K562 (cell line): ENCODE measurements around the gene CD164.

Source experiments
- CBFB ChIP-seq: sonication (generic); formaldehyde crosslinking; IDR thresholded peaks from 2 replicates; pipeline ENCODE4 v1.4.0; 2020; ENCODE audit warnings: mild to moderate bottlenecking, missing genetic modification reagents
- CHD2 ChIP-seq: IDR thresholded peaks from 2 replicates; pipeline ENCODE4 v1.6.1; 2011; ENCODE audit warnings: low read depth, low read length
- ESRRA ChIP-seq: fragments of 450-650 bp; IDR thresholded peaks from 2 replicates; pipeline ENCODE4 v1.6.1; 2014; ENCODE audit warnings: low read depth, mild to moderate bottlenecking, moderate library complexity, borderline replicate concordance
- GTF2F1 ChIP-seq: IDR thresholded peaks from 2 replicates; pipeline ENCODE4 v1.6.1; 2011; ENCODE audit warnings: low read depth, low read length, improper control_type of control experiment
- HEY1 ChIP-seq: fragments of 250-450 bp; sonication (Bioruptor Pico); IDR thresholded peaks from 2 replicates; pipeline ENCODE4 v1.5.0; 2020; ENCODE audit warnings: mild to moderate bottlenecking, moderate library complexity, borderline replicate concordance
- IRF2 ChIP-seq: sonication (generic); formaldehyde crosslinking; IDR thresholded peaks from 2 replicates; pipeline ENCODE4 v1.8.1; 2022; ENCODE audit warnings: mild to moderate bottlenecking, missing genetic modification reagents
- MYBL2 ChIP-seq, 2 experiments: fragments of 450-650 bp in 1 of 2; sonication (generic) in 1 of 2; formaldehyde crosslinking in 1 of 2; IDR thresholded peaks; 2 replicates each; pipeline versions ENCODE4 v1.6.1 to v1.8.1; 2017 to 2022; ENCODE audit warnings: borderline replicate concordance in 1 of 2, inconsistent platforms in 1 of 2, low read depth in 1 of 2, mild to moderate bottlenecking in 1 of 2, missing genetic modification reagents in 1 of 2, moderate library complexity in 1 of 2
- PHF20 ChIP-seq: fragments of 450-650 bp; IDR thresholded peaks from 2 replicates; pipeline ENCODE4 v1.6.1; 2018; ENCODE audit not compliant: partially characterized antibody
- ZFX ChIP-seq: sonication (generic); formaldehyde crosslinking; IDR thresholded peaks from 2 replicates; pipeline ENCODE4 v1.8.0; 2022; ENCODE audit warnings: mild to moderate bottlenecking, missing genetic modification reagents, moderate library complexity
- ZNF282 ChIP-seq: sonication (generic); formaldehyde crosslinking; IDR thresholded peaks from 2 replicates; pipeline ENCODE4 v1.8.1; 2023; ENCODE audit warnings: missing genetic modification reagents
- TF ChIP-seq, protein P1 (sequence below): sonication (generic); formaldehyde crosslinking; IDR thresholded peaks from 2 replicates; pipeline ENCODE4 v1.8.1; 2023; ENCODE audit warnings: mild to moderate bottlenecking, missing genetic modification reagents, moderate library complexity
- TF ChIP-seq, protein P2 (sequence below), 2 experiments: fragments of 450-650 bp; IDR thresholded peaks; 2 replicates each; pipeline ENCODE4 v1.6.1; 2016; ENCODE audit warnings: mild to moderate bottlenecking in 2 of 2, borderline replicate concordance in 1 of 2, low read depth in 1 of 2, moderate library complexity in 1 of 2

DNA sequence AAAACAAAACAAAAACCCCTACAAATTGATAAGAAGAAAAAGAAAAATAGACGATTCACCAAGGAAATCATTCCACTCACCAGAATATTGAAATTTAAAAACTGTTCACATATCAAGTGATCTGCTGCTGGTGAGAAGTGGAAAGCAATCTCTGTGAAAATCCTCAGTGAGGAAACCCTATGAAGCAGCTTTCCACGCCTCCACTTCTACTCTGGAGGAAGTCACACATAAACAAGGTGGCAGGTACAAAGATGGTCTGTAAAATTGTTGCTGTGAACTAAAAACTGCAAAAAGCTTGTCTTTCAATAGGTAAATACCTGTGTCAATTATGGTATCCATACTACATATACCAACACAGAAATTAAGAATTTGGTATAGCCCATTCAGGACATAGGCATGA is 18.5 kb downstream of the CD164 start:
- TF ChIP-seq, protein P1, sequence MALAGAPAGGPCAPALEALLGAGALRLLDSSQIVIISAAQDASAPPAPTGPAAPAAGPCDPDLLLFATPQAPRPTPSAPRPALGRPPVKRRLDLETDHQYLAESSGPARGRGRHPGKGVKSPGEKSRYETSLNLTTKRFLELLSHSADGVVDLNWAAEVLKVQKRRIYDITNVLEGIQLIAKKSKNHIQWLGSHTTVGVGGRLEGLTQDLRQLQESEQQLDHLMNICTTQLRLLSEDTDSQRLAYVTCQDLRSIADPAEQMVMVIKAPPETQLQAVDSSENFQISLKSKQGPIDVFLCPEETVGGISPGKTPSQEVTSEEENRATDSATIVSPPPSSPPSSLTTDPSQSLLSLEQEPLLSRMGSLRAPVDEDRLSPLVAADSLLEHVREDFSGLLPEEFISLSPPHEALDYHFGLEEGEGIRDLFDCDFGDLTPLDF (CRISPR knock-in tag), result no peak
- TF ChIP-seq CHD2, result no peak
- TF ChIP-seq, protein P2, sequence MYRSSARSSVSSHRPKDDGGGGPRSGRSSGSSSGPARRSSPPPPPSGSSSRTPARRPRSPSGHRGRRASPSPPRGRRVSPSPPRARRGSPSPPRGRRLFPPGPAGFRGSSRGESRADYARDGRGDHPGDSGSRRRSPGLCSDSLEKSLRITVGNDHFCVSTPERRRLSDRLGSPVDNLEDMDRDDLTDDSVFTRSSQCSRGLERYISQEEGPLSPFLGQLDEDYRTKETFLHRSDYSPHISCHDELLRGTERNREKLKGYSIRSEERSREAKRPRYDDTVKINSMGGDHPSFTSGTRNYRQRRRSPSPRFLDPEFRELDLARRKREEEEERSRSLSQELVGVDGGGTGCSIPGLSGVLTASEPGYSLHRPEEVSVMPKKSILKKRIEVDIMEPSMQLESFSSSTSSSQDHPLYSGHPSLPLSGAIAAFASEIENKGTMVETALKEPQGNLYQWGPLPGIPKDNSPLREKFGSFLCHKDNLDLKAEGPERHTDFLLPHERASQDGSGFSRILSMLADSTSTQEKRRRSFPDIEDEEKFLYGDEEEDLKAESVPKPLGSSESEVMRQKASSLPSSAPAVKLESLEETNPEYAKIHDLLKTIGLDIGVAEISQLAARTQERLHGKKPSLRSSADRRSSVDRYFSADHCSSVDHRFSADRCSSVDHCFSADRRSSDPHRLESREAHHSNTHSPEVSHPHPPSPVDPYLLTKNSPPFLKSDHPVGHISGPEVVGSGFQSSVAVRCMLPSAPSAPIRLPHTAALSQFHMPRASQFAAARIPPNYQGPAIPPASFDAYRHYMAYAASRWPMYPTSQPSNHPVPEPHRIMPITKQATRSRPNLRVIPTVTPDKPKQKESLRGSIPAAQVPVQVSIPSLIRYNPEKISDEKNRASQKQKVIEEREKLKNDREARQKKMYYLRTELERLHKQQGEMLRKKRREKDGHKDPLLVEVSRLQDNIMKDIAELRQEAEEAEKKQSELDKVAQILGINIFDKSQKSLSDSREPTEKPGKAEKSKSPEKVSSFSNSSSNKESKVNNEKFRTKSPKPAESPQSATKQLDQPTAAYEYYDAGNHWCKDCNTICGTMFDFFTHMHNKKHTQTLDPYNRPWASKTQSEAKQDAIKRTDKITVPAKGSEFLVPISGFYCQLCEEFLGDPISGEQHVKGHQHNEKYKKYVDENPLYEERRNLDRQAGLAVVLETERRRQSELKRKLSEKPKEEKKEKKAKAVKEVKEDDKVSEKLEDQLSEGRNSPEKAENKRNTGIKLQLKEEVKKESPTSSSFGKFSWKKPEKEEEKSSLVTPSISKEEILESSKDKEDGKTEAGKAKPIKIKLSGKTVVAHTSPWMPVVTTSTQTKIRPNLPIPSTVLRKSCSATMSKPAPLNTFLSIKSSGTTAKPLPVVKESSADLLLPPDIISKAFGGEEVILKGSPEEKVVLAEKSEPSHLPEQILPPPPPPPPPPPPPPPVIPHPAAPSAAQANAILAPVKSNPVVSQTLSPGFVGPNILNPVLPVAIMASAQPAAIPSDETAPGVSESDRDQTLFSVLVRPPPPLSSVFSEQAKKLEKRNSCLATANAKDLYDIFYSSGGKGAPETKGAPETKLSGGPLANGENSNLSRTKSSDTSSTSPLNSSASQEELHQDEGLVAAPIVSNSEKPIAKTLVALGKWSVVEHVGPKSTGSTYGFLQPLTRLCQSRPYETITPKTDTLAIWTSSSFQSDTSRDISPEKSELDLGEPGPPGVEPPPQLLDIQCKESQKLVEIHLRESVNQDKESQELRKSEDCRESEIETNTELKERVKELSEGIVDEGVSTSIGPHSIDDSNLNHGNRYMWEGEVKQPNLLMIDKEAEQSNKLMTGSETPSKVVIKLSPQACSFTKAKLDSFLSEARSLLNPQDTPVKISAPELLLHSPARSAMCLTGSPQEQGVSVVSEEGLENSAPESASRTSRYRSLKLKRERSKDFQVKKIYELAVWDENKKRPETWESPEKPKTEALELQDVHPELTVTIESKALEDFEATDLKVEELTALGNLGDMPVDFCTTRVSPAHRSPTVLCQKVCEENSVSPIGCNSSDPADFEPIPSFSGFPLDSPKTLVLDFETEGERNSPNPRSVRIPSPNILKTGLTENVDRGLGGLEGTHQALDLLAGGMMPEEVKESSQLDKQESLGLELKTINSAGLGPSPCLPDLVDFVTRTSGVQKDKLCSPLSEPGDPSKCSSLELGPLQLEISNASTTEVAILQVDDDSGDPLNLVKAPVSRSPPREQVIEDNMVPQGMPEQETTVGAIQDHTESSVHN (IDR thresholded peaks at IDR 0.05; ENCODE audit: borderline replicate concordance in 1 of 2, low read depth in 1 of 2), result no peak
- TF ChIP-seq ZFX (CRISPR knock-in tag), result no peak
- TF ChIP-seq ESRRA, result no peak
- no peak for TF ChIP-seq CBFB (CRISPR knock-in tag)
- no peak for TF ChIP-seq MYBL2 (IDR thresholded peaks at IDR 0.05; ENCODE audit: low read depth)
- no peak for TF ChIP-seq MYBL2 (CRISPR knock-in tag; IDR thresholded peaks at IDR 0.05; ENCODE audit: borderline replicate concordance)
- no peak for TF ChIP-seq GTF2F1
- no peak for TF ChIP-seq PHF20
- no peak for TF ChIP-seq ZNF282
- TF ChIP-seq HEY1 (CRISPR knock-in tag), result no peak
- TF ChIP-seq IRF2, result no peak
